ENCODE measurements around the gene MAPK8. TPM values are rescaled to one million over a fixed set of nuclear protein-coding genes. Genes with fewer than 3 reads are reported as not detected.

MAPK8 gene
- total RNA-seq, 4 donors from 2014 or later: 13.6 to 182 (median 41.7) TPM

GRCh38 chr10:48287417-48288391 is 18.8 kb upstream of the MAPK8 start:
- Histone ChIP-seq H3K9me3 (no peaks in the 10 kb centered on the region), H3K36me3 (no peaks in the 10 kb centered on the region), H3K4me1 (no peaks in the 10 kb centered on the region), H3K27ac (no peak overlapping the region), H3K4me3 (no peak overlapping the region), H3K27me3 (no peaks in the 10 kb centered on the region)
- intact Hi-C loops (cut with DNase I; ENCODE audit: low total_unique reads): no loop called here
- no peak for DNase-seq
- no peak for TF ChIP-seq POLR2A (IDR thresholded peaks at IDR 0.05)
- TF ChIP-seq CTCF (IDR thresholded peaks at IDR 0.05): no peak

- Histone ChIP-seq H3K36me3 (no peaks in the 10 kb centered on the region), H3K4me3 (no peak overlapping the region), H3K9me3 (no peaks in the 10 kb centered on the region), H3K27ac (no peak overlapping the region), H3K4me1 (no peaks in the 10 kb centered on the region), H3K27me3 (no peaks in the 10 kb centered on the region)
- intact Hi-C loops (cut with DNase I; ENCODE audit: low total_unique reads): no loop called here
- no peak for DNase-seq
- no peak for TF ChIP-seq POLR2A (IDR thresholded peaks at IDR 0.05)
- TF ChIP-seq CTCF (IDR thresholded peaks at IDR 0.05): no peak
These were observed 17.8 kb upstream of the MAPK8 start for GRCh38 chr10:48288661-48289060.

GRCh38 chr10:48289501-48290238 is 16.8 kb upstream of the MAPK8 start:
- TF ChIP-seq CTCF (IDR thresholded peaks at IDR 0.05): peak; percentile 43 to 51 (median 46)
- no peak for TF ChIP-seq POLR2A (IDR thresholded peaks at IDR 0.05)
- DNase-seq: peak in 1 of 2 donors; percentile 25
- H3K4me1 ChIP-seq: no peaks in the 10 kb centered on the region
- no peaks in the 10 kb centered on the region for H3K27me3 ChIP-seq
- no peaks in the 10 kb centered on the region for H3K36me3 ChIP-seq
- intact Hi-C loops (cut with DNase I; ENCODE audit: low total_unique reads): no loop called here
- no peaks in the 10 kb centered on the region for H3K9me3 ChIP-seq
- no peak overlapping the region for H3K4me3 ChIP-seq
- H3K27ac ChIP-seq: no peak overlapping the region

GRCh38 chr10:48290286-48290685 is 16.2 kb upstream of the MAPK8 start:
- Histone ChIP-seq H3K9me3 (no peaks in the 10 kb centered on the region), H3K4me3 (no peak overlapping the region), H3K27me3 (no peaks in the 10 kb centered on the region), H3K27ac (no peak overlapping the region), H3K36me3 (no peaks in the 10 kb centered on the region), H3K4me1 (no peaks in the 10 kb centered on the region)
- DNase-seq: no peak
- intact Hi-C loops (cut with DNase I; ENCODE audit: low total_unique reads): no loop called here
- TF ChIP-seq CTCF (IDR thresholded peaks at IDR 0.05) (no peak), POLR2A (IDR thresholded peaks at IDR 0.05) (no peak)

GRCh38 chr10:48291190-48291589 is 15.3 kb upstream of the MAPK8 start:
- no peak for TF ChIP-seq POLR2A (IDR thresholded peaks at IDR 0.05)
- no peak for TF ChIP-seq CTCF (IDR thresholded peaks at IDR 0.05)
- intact Hi-C loops (cut with DNase I; ENCODE audit: low total_unique reads): no loop called here
- Histone ChIP-seq H3K27ac (no peak overlapping the region), H3K27me3 (no peaks in the 10 kb centered on the region), H3K9me3 (no peaks in the 10 kb centered on the region), H3K4me1 (no peaks in the 10 kb centered on the region), H3K4me3 (no peak overlapping the region), H3K36me3 (no peaks in the 10 kb centered on the region)
- no peak for DNase-seq
